ENCODE measurements around the gene GPR75.
"Not testable (repeated sequence)": the region's sequence is repeated elsewhere in the genome, so short reads cannot be mapped to it uniquely, and the experiment has no call there.

Gene GPR75

DNA sequence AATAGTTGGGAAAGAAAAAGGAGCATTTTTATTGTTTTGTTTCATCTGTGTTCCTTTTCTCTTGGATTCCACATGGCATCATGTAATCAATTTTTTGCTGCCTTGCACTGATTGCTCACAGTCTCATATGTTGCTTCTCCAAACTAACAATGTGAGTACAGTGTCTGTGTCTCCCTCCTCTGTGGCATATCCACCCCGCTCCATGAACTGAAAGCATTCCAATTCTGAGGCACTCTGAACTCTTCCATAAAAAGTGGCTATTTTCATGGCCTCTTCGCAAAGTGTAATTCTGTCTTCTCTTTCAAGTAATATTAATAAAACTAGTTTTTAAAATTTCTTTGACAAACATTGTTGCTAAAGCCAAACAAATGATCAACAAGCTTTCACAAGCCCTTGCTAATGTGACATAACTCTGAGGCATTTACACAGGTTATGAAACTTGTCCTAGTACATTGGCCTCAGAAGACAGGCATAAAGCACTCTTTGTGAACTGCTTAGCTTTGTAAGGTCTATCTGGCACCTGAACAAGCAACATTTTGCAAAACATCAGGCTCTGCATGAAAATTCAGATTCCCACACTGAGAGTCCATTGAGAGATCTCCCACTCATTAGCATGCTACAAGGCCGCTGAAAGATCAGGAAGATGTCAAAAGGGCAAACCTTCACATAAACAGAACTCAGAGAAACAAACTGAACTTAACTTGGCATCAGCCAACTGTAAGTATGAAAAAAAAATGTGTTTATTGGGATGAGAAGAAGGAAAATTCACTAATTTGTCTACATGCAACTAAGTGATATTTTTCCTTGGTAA lies 33.0 kb downstream of the GPR75 start:
- Histone ChIP-seq H3K27ac (ENCODE audit: low read depth, low read length) (peak overlapping the region; percentile 44), H3K4me1 (ENCODE audit: control insufficient read depth, insufficient read depth, low read length) (peaks cover 26% of the 10 kb centered on the region), H3K27me3 (ENCODE audit: control insufficient read depth, insufficient read depth, low read length) (no peaks in the 10 kb centered on the region), H3K9me3 (ENCODE audit: control insufficient read depth, insufficient read depth, low read length) (no peaks in the 10 kb centered on the region), H3K4me3 (ENCODE audit: low read depth, low read length) (no peak overlapping the region), H3K9ac (ENCODE audit: low read depth, low read length) (no peak overlapping the region), H3K36me3 (ENCODE audit: control insufficient read depth, insufficient read depth, low read length) (no peaks in the 10 kb centered on the region)

DNA sequence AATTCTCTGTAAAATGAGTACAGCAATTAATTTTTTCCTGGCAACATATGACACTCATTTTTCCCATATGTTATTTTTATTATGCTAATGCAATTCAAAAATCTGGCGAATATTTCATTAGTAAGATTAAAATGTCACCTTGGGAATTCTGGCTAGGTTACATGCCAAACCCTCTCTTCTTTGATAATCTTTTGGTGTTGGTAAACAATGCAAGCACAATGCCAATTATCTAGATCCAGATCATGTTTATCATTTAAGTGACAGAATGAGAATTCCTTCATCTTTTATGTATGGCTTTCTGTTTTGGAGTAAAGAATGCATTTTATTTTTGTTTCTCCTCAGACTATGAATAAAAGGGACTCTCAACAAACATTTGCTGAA lies 33.7 kb downstream of the GPR75 start:
- H3K4me1 ChIP-seq (ENCODE audit: control insufficient read depth, insufficient read depth, low read length), result peaks cover 26% of the 10 kb centered on the region
- no peaks in the 10 kb centered on the region for H3K9me3 ChIP-seq (ENCODE audit: control insufficient read depth, insufficient read depth, low read length)
- H3K36me3 ChIP-seq (ENCODE audit: control insufficient read depth, insufficient read depth, low read length), result no peaks in the 10 kb centered on the region
- no peaks in the 10 kb centered on the region for H3K27me3 ChIP-seq (ENCODE audit: control insufficient read depth, insufficient read depth, low read length)
- peak overlapping the region; percentile 44 for H3K27ac ChIP-seq (ENCODE audit: low read depth, low read length)
- no peak overlapping the region for H3K4me3 ChIP-seq (ENCODE audit: low read depth, low read length)
- no peak overlapping the region for H3K9ac ChIP-seq (ENCODE audit: low read depth, low read length)

DNA sequence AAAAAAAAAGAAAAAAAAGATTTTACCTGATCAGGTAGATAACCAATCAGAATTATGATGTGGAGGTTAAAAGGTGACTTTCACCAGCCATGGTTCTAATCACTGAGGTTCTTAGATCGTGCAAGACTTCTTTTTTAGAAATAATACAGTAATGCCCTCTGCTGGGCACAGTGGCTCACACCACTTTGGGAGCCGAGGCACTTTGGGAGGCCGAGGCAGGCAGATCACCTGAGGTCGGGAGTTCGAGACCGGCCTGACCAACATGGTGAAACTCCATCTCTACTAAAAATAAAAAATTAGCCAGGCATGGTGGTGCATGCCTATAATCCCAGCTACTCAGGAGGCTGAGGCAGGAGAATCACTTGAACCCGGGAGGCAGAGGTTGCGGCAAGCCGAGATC lies 36.1 kb downstream of the GPR75 start:
- H3K27me3 ChIP-seq (ENCODE audit: control insufficient read depth, insufficient read depth, low read length); H3K27ac ChIP-seq (ENCODE audit: low read depth, low read length); H3K9me3 ChIP-seq (ENCODE audit: control insufficient read depth, insufficient read depth, low read length); H3K36me3 ChIP-seq (ENCODE audit: control insufficient read depth, insufficient read depth, low read length); H3K9ac ChIP-seq (ENCODE audit: low read depth, low read length); H3K4me3 ChIP-seq (ENCODE audit: low read depth, low read length): not testable (repeated sequence)
- H3K4me1 ChIP-seq (ENCODE audit: control insufficient read depth, insufficient read depth, low read length), result peaks cover 26% of the 10 kb centered on the region

DNA sequence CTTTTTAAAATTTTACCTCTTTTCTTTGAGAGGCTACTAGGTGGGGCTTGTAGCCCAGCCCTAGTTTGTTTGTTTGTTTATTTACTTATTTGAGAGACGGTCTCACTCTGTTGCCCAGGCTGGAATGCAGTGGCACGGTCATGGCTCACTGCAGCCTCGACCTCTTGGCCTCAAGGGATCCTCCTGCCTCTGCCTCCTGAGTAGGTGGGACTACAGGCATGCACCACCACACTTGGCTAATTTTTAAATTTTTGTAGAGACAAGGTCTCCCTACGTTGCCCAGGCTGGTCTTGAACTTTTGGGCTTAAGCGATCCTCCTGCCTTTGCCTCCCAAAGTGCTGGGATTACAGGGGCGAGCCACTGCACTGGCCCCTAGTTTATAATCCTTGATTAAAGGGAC lies 38.0 kb downstream of the GPR75 start:
- Histone ChIP-seq H3K27ac (ENCODE audit: low read depth, low read length) (no peak overlapping the region), H3K9me3 (ENCODE audit: control insufficient read depth, insufficient read depth, low read length) (no peaks in the 10 kb centered on the region), H3K9ac (ENCODE audit: low read depth, low read length) (no peak overlapping the region), H3K27me3 (ENCODE audit: control insufficient read depth, insufficient read depth, low read length) (no peaks in the 10 kb centered on the region), H3K36me3 (ENCODE audit: control insufficient read depth, insufficient read depth, low read length) (peaks cover 19% of the 10 kb centered on the region), H3K4me3 (ENCODE audit: low read depth, low read length) (no peak overlapping the region), H3K4me1 (ENCODE audit: control insufficient read depth, insufficient read depth, low read length) (peaks cover 13% of the 10 kb centered on the region)

DNA sequence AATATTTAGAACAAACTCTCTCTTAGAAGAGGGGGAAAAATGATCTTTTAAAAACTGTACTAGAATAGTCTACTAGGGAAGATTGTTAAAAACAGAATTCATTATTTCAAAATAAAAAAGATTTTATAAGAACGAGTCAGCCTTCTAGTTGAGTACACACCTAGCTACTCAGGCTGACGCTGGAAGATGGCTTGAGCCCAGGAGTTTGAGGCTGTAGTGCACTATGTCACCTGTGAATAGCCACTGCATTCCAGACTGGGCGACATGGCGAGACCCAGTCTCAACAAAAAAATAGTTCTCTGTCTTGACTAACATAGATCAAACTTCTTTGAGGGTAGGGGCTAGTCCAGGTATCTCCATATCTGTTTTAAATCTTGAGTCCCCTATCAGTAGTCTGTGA lies 39.1 kb downstream of the GPR75 start:
- Histone ChIP-seq H3K9ac (ENCODE audit: low read depth, low read length) (no peak overlapping the region), H3K27me3 (ENCODE audit: control insufficient read depth, insufficient read depth, low read length) (no peaks in the 10 kb centered on the region), H3K4me3 (ENCODE audit: low read depth, low read length) (no peak overlapping the region), H3K4me1 (ENCODE audit: control insufficient read depth, insufficient read depth, low read length) (peaks cover 2% of the 10 kb centered on the region), H3K27ac (ENCODE audit: low read depth, low read length) (no peak overlapping the region), H3K9me3 (ENCODE audit: control insufficient read depth, insufficient read depth, low read length) (no peaks in the 10 kb centered on the region), H3K36me3 (ENCODE audit: control insufficient read depth, insufficient read depth, low read length) (peaks cover 27% of the 10 kb centered on the region)

DNA sequence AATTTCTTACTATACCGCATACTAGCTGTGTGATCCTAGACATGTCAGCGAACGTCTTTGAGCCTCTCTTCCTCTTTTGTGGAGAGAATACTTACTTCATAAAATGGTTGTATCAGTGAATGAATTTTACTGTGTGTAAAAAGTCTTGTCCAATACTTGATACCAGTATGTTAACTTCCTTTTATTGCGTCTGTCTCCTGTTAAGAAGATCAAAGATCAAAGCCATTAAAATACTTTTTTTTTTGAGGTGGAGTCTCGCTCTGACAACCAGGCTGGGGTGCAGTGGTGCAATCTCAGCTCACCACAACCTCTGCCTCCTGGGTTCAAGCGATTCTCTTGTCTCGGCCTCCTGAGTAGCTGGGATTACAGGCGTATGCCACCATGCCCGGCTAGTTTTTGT lies 39.7 kb downstream of the GPR75 start:
- no peaks in the 10 kb centered on the region for H3K4me1 ChIP-seq (ENCODE audit: control insufficient read depth, insufficient read depth, low read length)
- H3K27me3 ChIP-seq (ENCODE audit: control insufficient read depth, insufficient read depth, low read length), result no peaks in the 10 kb centered on the region
- H3K9me3 ChIP-seq (ENCODE audit: control insufficient read depth, insufficient read depth, low read length), result no peaks in the 10 kb centered on the region
- H3K4me3 ChIP-seq (ENCODE audit: low read depth, low read length), result no peak overlapping the region
- no peak overlapping the region for H3K9ac ChIP-seq (ENCODE audit: low read depth, low read length)
- H3K27ac ChIP-seq (ENCODE audit: low read depth, low read length), result no peak overlapping the region
- peaks cover 33% of the 10 kb centered on the region for H3K36me3 ChIP-seq (ENCODE audit: control insufficient read depth, insufficient read depth, low read length)

DNA sequence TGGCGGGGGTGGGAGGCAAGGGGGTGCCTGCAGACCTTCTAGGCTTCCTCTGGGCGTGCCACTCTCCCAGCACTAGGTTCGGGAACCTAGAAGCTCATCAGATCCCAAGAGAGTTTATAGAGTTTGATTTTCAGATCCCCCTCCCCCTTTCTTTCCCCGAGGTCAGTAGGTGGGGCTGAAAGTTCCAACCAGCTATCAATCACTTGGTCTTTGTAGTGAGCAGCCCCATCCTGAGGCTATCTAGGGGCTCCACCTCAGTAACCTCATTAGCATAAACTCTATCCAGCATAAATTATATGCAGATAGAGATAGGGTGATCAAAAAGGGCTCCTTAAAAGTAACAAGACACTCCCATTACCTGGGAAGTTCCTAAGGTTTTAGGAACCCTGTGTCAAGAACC lies 40.1 kb downstream of the GPR75 start:
- no peaks in the 10 kb centered on the region for H3K4me1 ChIP-seq (ENCODE audit: control insufficient read depth, insufficient read depth, low read length)
- peaks cover 37% of the 10 kb centered on the region for H3K36me3 ChIP-seq (ENCODE audit: control insufficient read depth, insufficient read depth, low read length)
- no peak overlapping the region for H3K9ac ChIP-seq (ENCODE audit: low read depth, low read length)
- H3K9me3 ChIP-seq (ENCODE audit: control insufficient read depth, insufficient read depth, low read length), result no peaks in the 10 kb centered on the region
- H3K4me3 ChIP-seq (ENCODE audit: low read depth, low read length), result no peak overlapping the region
- no peak overlapping the region for H3K27ac ChIP-seq (ENCODE audit: low read depth, low read length)
- H3K27me3 ChIP-seq (ENCODE audit: control insufficient read depth, insufficient read depth, low read length), result no peaks in the 10 kb centered on the region

DNA sequence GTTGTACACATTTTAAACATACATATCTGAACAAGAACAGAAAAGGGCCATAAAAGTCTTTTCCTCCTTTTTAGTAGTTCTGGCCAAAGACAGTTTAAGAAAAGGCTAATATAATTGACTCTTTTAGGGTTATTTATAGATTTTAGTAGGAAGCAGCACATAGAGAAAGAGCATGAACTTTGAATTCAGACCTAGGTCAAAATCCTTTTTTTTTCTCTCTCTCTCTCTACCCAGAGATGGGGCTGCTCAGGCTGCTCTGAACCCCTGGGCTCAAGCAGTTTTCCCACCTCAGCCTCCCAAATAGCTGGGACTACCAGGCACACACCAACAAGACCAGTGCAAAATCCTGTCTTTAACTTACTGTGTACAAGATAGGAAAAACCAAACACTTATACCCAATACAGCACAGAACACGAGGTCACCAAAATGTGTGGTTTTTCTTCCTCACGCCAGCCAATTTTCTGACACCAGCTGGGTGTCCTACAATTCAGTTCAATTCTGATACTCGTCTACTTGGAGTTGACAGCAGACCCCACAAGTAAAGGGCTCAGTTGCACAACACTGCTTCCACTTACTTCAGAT lies 40.8 kb downstream of the GPR75 start:
- Histone ChIP-seq H3K9ac (ENCODE audit: low read depth, low read length) (no peak overlapping the region), H3K4me3 (ENCODE audit: low read depth, low read length) (no peak overlapping the region), H3K27me3 (ENCODE audit: control insufficient read depth, insufficient read depth, low read length) (no peaks in the 10 kb centered on the region), H3K4me1 (ENCODE audit: control insufficient read depth, insufficient read depth, low read length) (no peaks in the 10 kb centered on the region), H3K9me3 (ENCODE audit: control insufficient read depth, insufficient read depth, low read length) (no peaks in the 10 kb centered on the region), H3K36me3 (ENCODE audit: control insufficient read depth, insufficient read depth, low read length) (peaks cover 44% of the 10 kb centered on the region), H3K27ac (ENCODE audit: low read depth, low read length) (no peak overlapping the region)

DNA sequence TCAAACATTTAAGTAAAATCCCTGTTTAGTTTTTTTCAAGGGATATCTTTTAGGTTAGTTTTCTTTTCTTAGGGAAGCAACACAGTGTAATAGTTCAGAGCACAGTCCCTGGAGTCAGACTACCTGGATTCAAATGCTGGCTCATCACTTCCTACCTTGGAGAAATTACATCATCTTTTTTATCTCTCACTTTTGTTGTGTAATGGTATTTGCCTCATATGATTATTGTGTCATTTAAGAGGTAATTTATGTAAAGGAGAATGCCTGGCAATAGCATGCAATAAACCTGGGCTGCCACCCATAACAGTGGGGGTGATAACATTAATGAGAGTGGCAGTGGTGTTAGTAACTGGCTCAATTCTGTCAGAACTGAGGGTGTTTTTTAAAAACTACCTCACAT lies 46.6 kb downstream of the GPR75 start:
- peaks cover 87% of the 10 kb centered on the region for H3K36me3 ChIP-seq (ENCODE audit: control insufficient read depth, insufficient read depth, low read length)
- H3K9me3 ChIP-seq (ENCODE audit: control insufficient read depth, insufficient read depth, low read length), result no peaks in the 10 kb centered on the region
- no peak overlapping the region for H3K4me3 ChIP-seq (ENCODE audit: low read depth, low read length)
- no peaks in the 10 kb centered on the region for H3K4me1 ChIP-seq (ENCODE audit: control insufficient read depth, insufficient read depth, low read length)
- H3K9ac ChIP-seq (ENCODE audit: low read depth, low read length), result no peak overlapping the region
- no peak overlapping the region for H3K27ac ChIP-seq (ENCODE audit: low read depth, low read length)
- H3K27me3 ChIP-seq (ENCODE audit: control insufficient read depth, insufficient read depth, low read length), result no peaks in the 10 kb centered on the region

DNA sequence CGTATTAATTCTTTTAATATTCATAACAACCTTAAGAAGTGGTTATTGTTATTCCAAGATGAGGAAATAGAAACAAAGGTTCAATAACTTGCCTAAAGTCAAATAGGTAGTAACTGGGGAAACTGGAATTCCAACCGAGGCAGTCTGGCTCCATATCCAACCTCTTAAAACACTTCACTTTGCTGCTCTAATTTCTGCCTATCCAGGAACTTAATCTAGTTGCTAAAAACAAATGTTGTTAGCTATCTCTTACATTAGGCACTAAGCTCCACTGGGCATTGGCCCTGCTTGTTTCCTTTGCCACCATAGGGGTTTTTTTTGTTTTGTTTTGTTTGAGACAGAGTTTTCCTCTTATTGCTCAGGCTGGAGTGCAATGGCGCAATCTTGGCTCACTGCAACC lies 48.2 kb downstream of the GPR75 start:
- Histone ChIP-seq H3K4me1 (ENCODE audit: control insufficient read depth, insufficient read depth, low read length) (no peaks in the 10 kb centered on the region), H3K36me3 (ENCODE audit: control insufficient read depth, insufficient read depth, low read length) (peaks cover 91% of the 10 kb centered on the region), H3K9ac (ENCODE audit: low read depth, low read length) (no peak overlapping the region), H3K4me3 (ENCODE audit: low read depth, low read length) (no peak overlapping the region), H3K9me3 (ENCODE audit: control insufficient read depth, insufficient read depth, low read length) (no peaks in the 10 kb centered on the region), H3K27me3 (ENCODE audit: control insufficient read depth, insufficient read depth, low read length) (no peaks in the 10 kb centered on the region), H3K27ac (ENCODE audit: low read depth, low read length) (no peak overlapping the region)

Measured in HUES48 (cell line).